MG63 (cell line): ENCODE results near the gene FBXL12. TPM values are rescaled to one million over a fixed set of nuclear protein-coding genes. Genes with fewer than 3 reads are reported as not detected.
"Not testable (repeated sequence)": the region's sequence is repeated elsewhere in the genome, so short reads cannot be mapped to it uniquely, and the experiment has no call there.

Source experiments
- DNase-seq: peaks from one replicate; pipeline ENCODE4 v3.0.0-alpha.2; 2020
- H3K27me3 ChIP-seq: fragments of 250-450 bp; sonication (Bioruptor Pico); 2 replicates; pipeline ENCODE4 v1.5.1; 2020; ENCODE audit warnings: mild to moderate bottlenecking, moderate library complexity
- H3K36me3 ChIP-seq: fragments of 250-450 bp; sonication (Bioruptor Pico); 2 replicates; pipeline ENCODE4 v1.5.1; 2020; ENCODE audit warnings: mild to moderate bottlenecking, moderate library complexity
- H3K4me3 ChIP-seq: fragments of 250-450 bp; sonication (Bioruptor Pico); 2 replicates; pipeline ENCODE4 v1.5.1; 2020; ENCODE audit warnings: mild to moderate bottlenecking, moderate library complexity
- H3K9me3 ChIP-seq: fragments of 250-450 bp; sonication (Bioruptor Pico); 2 replicates; pipeline ENCODE4 v1.5.1; 2020; ENCODE audit warnings: mild to moderate bottlenecking, moderate library complexity
- total RNA-seq: library from RNA; depleted of rRNA; stranded (reverse); fragments of >200 nt; shearing (Covaris generic); gene quantifications from 2 replicates; pipeline ENCODE4 v1.2.3, GENCODE V29; 2014; ENCODE audit warnings: low replicate concordance

FBXL12 gene
- total RNA-seq, 1 experiment from 2014 or later = 23.6 TPM

DNA sequence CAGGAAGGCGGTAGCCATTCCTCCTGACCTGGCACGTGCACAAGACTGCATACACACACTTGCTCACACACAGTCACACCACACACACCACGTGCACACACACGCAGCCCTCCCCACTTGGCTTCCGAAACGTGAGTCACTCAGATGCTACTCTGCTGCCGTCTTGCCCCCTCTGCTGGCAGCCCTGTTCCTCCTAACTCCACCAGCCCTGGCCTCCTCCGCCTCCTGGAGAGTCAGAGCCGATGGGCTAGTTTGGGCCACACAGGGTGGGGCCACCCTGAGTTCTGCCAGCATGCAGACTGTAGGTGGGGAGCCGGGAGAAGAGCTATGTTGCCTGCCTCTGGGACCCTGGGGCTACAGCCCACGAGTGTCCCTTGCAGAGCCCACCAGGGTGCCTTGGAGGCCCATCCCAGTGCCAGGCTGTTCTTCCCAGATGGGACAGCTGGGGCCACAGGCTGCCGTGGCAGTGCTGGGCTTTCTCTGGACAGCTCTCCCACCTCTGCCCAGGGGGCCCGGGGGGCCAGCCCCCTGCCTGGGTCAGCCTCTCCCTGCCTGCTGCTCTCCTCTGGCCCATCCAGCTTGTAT, 28.3 kb upstream of the FBXL12 start:
- Histone ChIP-seq H3K9me3 (no peaks in the 10 kb centered on the region; the same call in 1 of the 2 replicates), H3K27me3 (no peaks in the 10 kb centered on the region), H3K4me3 (no peak overlapping the region), H3K36me3 (peaks cover 56% of the 10 kb centered on the region)
- peak; percentile 93 for DNase-seq

GRCh38 chr19:9843626-9844273, 24.9 kb upstream of the FBXL12 start:
- DNase-seq, H3K4me3 ChIP-seq, H3K9me3 ChIP-seq, H3K27me3 ChIP-seq: not testable (repeated sequence)
- H3K36me3 ChIP-seq = peaks cover 79% of the 10 kb centered on the region

DNA sequence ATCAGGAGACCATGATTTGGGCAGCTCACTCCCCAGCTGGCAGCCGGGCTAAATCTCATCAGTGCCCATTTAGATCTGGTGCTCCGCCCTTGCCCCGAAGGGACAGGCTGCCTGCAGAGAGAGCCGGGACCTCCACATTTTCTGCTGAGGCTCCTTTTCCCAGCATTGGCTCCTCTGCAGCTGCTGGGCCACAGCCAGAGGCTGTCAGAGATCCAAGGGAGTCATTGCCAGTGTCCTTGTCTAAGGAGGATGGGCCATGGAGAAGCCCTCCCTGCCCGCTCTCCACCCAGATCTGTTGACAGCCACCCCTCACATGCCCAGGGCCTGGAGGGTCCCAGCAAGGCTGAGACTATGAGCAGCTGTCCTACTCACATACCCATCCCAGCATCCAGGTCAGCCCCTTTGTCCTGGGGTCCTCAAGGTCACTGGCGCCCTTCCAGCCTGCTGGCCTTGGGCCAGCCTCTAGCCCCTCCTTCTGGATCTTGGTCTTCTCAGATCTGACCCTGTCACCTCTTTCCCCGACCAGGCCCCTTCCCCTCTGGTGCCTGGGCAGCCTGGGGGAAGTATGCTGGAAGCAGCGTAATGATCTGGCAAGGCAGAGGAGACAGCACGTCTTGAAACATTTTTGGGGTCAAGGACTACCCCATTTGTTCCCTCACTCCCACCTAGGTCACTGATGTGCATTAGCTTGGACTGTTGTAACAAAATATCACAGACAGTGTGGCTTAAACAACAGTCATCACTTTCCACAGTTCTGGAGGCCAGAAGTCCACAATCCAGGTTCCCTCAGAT, 24.2 kb upstream of the FBXL12 start:
- Histone ChIP-seq H3K36me3 (peaks cover 79% of the 10 kb centered on the region), H3K4me3 (no peak overlapping the region), H3K9me3 (no peaks in the 10 kb centered on the region; the same call in 1 of the 2 replicates), H3K27me3 (no peaks in the 10 kb centered on the region)
- no peak for DNase-seq

DNA sequence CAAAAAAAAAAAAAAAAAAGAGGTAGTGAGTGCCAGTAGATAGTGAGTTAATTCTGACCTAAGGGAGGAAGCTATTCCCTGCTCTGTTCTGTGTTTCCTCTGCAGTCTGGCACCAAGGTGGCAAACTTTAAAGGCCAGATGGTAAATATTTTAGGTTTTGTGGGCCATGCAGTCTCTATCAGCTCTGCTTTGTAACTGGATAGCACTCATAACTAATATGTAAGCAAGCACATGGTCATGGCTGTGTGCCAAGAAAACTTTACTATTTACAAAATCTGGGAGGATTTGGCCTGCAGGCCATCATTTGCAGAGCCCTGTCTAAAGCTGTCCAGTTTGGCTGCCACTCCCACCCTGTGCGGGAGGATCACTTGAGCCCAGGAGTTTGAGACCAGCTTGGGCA, 20.5 kb upstream of the FBXL12 start:
- no peaks in the 10 kb centered on the region for H3K27me3 ChIP-seq
- DNase-seq = no peak
- no peak overlapping the region for H3K4me3 ChIP-seq
- H3K36me3 ChIP-seq = peaks cover 75% of the 10 kb centered on the region
- H3K9me3 ChIP-seq = no peaks in the 10 kb centered on the region; the same call in 1 of the 2 replicates

- Histone ChIP-seq H3K9me3 (no peaks in the 10 kb centered on the region; the same call in 1 of the 2 replicates), H3K4me3 (no peak overlapping the region), H3K36me3 (peaks cover 64% of the 10 kb centered on the region), H3K27me3 (no peaks in the 10 kb centered on the region)
- DNase-seq = no peak
Measured at GRCh38 chr19:9838324-9838723, 19.4 kb upstream of the FBXL12 start.

DNA sequence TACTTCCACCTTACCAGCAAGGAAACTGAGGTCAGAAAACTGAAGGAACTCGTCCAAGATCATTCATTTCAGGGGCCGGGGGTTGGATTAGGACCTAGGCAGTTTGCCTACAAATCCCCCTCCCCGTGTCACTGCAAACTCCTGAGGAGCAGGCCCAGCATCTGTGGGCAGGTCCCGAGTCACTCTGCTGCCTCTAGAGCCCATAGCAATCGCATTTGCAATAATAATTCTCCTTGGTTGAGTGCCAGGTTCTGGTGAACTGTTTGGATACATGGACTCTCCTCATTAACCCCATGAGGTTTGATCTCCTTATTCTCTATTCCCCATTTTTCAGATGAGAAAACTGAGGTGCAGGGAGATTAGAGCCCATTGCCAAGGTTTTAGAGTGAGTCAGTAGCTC, 17.1 kb upstream of the FBXL12 start:
- Histone ChIP-seq H3K27me3 (no peaks in the 10 kb centered on the region), H3K4me3 (peak overlapping the region; percentile 75), H3K36me3 (peaks cover 41% of the 10 kb centered on the region), H3K9me3 (no peaks in the 10 kb centered on the region)
- DNase-seq = peak; percentile 35

- Histone ChIP-seq H3K27me3 (no peaks in the 10 kb centered on the region), H3K4me3 (peak overlapping the region; percentile 75), H3K9me3 (no peaks in the 10 kb centered on the region), H3K36me3 (peaks cover 39% of the 10 kb centered on the region)
- no peak for DNase-seq
Measured at GRCh38 chr19:9835507-9835949, 16.6 kb upstream of the FBXL12 start.

- H3K36me3 ChIP-seq = peaks cover 32% of the 10 kb centered on the region
- no peaks in the 10 kb centered on the region for H3K9me3 ChIP-seq
- DNase-seq = peak; percentile 100
- H3K4me3 ChIP-seq = peak within 1 kb of the TSS; percentile 75
- no peaks in the 10 kb centered on the region for H3K27me3 ChIP-seq
Measured at GRCh38 chr19:9834726-9835506, 16.0 kb upstream of the FBXL12 start, which contains the start of gene PIN1. PIN1 (plus strand) TSS chr19:9835318; CDS start chr19:9835345, 27 bp downstream.

- Histone ChIP-seq H3K9me3 (no peaks in the 10 kb centered on the region), H3K36me3 (peaks cover 26% of the 10 kb centered on the region), H3K27me3 (no peaks in the 10 kb centered on the region), H3K4me3 (peak overlapping the region; percentile 75)
- no peak for DNase-seq
Measured at GRCh38 chr19:9834307-9834725, 15.4 kb upstream of the FBXL12 start.

DNA sequence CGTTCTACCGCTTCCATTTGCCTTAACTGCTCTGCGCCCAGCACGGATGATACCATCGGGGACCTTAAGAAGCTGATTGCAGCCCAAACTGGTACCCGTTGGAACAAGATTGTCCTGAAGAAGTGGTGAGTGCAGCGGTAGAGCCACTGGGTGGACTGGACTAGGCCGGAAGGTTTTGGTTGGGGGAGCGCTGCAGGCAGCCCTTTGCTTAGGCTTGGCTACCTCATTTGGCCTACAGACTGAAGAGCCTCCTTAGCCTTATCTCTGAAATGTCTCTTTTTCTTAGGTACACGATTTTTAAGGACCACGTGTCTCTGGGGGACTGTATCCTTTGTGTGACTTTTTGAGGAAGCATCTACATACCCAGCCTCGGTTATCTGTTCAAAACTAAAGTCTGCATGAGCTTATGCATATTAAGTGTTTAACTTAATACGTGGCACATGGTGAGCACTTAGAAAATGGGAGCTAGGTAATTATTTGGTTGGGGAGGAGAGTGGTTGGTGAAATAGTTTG, 9.7 kb upstream of the FBXL12 start:
- no peaks in the 10 kb centered on the region for H3K27me3 ChIP-seq
- H3K36me3 ChIP-seq = peaks cover 6% of the 10 kb centered on the region; the same call in 1 of the 2 replicates
- DNase-seq = no peak
- H3K4me3 ChIP-seq = peak overlapping the region; percentile 91
- H3K9me3 ChIP-seq = no peaks in the 10 kb centered on the region

DNA sequence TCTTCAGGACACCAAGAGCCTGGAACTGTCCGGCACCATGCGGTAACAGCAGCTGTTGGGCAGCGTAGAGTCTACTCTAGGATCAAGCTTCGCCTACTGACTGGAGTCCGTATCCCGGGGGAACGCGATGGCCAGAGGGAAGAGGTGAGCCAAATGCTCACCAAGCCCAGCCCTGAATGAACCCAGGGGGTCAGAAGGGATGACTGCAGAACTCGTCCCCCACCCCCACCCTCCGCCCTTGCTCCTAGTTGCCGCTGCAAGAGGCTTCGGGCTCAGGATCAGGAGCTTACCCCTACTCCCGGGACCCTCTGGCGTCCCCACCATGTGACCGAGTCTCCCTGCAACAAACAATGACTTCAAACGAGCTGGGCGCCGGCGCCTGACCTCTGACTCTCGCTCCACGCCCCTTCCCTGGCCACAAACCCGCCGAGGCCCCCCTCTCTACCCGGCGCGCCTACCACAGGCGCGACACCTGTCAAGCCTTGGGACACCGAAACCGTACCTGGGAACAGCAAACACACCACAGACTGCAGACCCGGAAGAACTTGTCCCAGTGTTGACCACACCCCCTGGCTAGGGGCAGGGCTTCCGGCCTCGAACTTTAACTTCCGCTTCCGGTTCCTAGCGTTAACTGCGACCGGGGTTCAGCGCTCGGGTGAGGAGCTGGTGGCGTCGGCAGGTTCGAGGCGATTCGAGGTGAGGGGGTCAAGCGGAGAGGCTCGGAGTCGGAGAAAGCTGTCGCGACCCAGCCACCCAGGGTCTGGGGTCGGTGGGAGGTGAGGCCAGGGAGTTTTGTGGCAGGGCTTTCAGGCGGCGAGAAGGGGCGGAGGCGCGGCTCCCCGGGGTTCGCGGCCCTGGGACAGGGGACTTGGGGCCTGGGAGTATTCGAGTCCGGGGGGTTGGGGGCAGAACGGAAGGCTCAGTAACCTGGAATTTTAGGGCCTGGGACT, 8.7 kb upstream of the FBXL12 start, which contains the start of gene UBL5:
TSS of gene UBL5 (plus strand) at position 630 of the 950 bp plus-strand sequence. CDS start 420 bp downstream, outside the sequence.
- Histone ChIP-seq H3K9me3 (no peaks in the 10 kb centered on the region), H3K36me3 (peaks cover 6% of the 10 kb centered on the region; the same call in 1 of the 2 replicates), H3K27me3 (no peaks in the 10 kb centered on the region), H3K4me3 (peak within 1 kb of the TSS; percentile 91)
- peak; percentile 79 for DNase-seq

DNA sequence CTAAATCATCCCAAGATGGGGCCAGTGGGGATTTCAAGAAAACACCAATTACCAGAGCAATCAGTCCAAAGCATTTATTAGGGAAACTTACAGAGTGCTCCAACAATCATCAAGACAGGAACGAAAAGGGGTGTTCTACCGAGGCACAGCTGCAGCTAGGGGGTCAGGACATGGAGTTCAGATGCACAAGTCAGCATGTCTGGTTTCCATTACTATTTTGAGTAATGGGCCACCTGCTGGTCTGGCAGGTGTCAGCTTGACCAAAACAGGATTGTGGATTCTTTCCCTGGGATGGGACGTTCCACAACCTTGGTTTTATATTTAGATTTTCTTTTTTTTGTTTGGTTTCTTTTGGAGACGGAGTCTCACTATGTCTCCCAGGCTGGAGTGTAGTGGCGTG, 4.9 kb upstream of the FBXL12 start:
- no peak for DNase-seq
- H3K4me3 ChIP-seq = no peak overlapping the region

DNA sequence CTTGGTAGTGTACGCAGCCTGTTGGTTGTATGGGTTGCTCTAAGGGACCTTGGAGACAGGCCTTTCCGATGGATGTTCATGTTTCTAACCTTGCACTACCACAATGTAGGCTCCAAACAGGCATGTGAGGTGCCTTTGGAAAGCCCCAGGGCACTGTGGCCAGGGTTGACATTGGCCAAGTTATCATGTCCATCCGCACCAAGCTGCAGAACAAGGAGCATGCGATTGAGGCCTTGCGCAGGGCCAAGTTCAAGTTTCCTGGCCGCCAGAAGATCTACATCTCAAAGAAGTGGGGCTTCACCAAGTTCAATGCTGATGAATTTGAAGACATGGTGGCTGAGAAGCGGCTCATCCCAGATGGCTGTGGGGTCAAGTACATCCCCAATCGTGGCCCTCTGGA, 1.2 kb upstream of the FBXL12 start:
- H3K27me3 ChIP-seq, DNase-seq: not testable (repeated sequence)
- H3K9me3 ChIP-seq = peaks cover 15% of the 10 kb centered on the region
- peaks cover 35% of the 10 kb centered on the region for H3K36me3 ChIP-seq
- H3K4me3 ChIP-seq = peak overlapping the region; percentile 10

More for the DNA sequence above, 4.9 kb upstream of the FBXL12 start:
- H3K9me3 ChIP-seq = no peaks in the 10 kb centered on the region
- H3K36me3 ChIP-seq = peaks cover 3% of the 10 kb centered on the region
- H3K27me3 ChIP-seq = no peaks in the 10 kb centered on the region

DNA sequence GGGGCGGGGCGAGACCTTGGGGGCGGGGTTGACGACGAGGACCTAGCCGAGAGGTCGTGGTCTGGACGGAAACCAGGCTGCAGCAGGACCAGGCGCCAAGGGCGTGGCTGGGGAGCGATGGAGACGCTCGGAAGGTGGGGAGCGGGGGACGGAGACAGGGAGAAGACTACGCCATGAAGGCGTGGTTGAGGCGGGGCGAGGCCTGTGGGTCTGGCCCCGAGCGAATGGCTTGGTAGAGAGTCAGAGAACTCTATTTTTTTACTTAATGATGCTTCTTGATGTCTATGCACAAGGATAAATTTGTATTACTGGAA, 674 bp upstream of the FBXL12 start:
- peak; percentile 100 for DNase-seq
- H3K36me3 ChIP-seq = peaks cover 36% of the 10 kb centered on the region
- H3K27me3 ChIP-seq = no peaks in the 10 kb centered on the region
- peaks cover 19% of the 10 kb centered on the region for H3K9me3 ChIP-seq
- H3K4me3 ChIP-seq = peak overlapping the region; percentile 10

- H3K4me3 ChIP-seq = peak overlapping the region; percentile 89
- H3K27me3 ChIP-seq = no peaks in the 10 kb centered on the region
- DNase-seq = no peak
- H3K9me3 ChIP-seq = peaks cover 19% of the 10 kb centered on the region
- peaks cover 47% of the 10 kb centered on the region for H3K36me3 ChIP-seq
Measured at GRCh38 chr19:9818175-9818733, 625 bp downstream of the FBXL12 start.
